Muscle of leg (tissue), 11 donors: ENCODE data around the gene INCA1. TPM values are rescaled to one million over a fixed set of nuclear protein-coding genes. Genes with fewer than 3 reads are reported as not detected.

Experiments used
- DNase-seq: peaks from one replicate; pipeline ENCODE4 v3.0.0; 2013
- H3K27ac ChIP-seq: one replicate; pipeline ENCODE4 v1.5.1; 2013; ENCODE audit warnings: mild to moderate bottlenecking, low read length, control low read depth
- H3K27me3 ChIP-seq: one replicate; pipeline ENCODE4 v1.6.1; 2013; ENCODE audit warnings: low read length; ENCODE audit not compliant: control insufficient read depth, insufficient read depth
- H3K36me3 ChIP-seq: one replicate; pipeline ENCODE4 v1.6.1; 2013; ENCODE audit warnings: low read length; ENCODE audit not compliant: control insufficient read depth, insufficient read depth
- H3K4me1 ChIP-seq: one replicate; pipeline ENCODE4 v1.6.1; 2013; ENCODE audit warnings: low read length; ENCODE audit not compliant: control insufficient read depth, insufficient read depth
- H3K4me3 ChIP-seq: one replicate; pipeline ENCODE4 v1.5.1; 2013; ENCODE audit warnings: low read length, control low read depth
- H3K9me3 ChIP-seq: replicated peaks from 2 replicates; pipeline ENCODE4 v1.6.1; 2013; ENCODE audit warnings: low read depth, low read length; ENCODE audit not compliant: control insufficient read depth
- WGBS: methylation state at CpG from one replicate; pipeline ENCODE4 v1.1.5; 2013; ENCODE audit warnings: missing lambda C conversion rate; ENCODE audit not compliant: insufficient coverage; 5-methylcytosine and 5-hydroxymethylcytosine counted together
- polyA plus RNA-seq, 8 donors: library from polyadenylated mRNA; unstranded; fragments of 120-200 nt; gene quantifications; one replicate each; pipeline versions ENCODE4 v1.2.1 to v1.2.3, GENCODE V29; 2013; ENCODE audit warnings: inconsistent platforms in 1 of 8, low replicate concordance in 1 of 8; ENCODE audit not compliant: insufficient read length in 8 of 8, insufficient read depth in 1 of 8
- total RNA-seq: library from RNA; stranded (reverse); fragments of 120-200 nt; gene quantifications from one replicate; pipeline ENCODE4 v1.2.4, GENCODE V29; 2013

Gene INCA1
- total and polyA plus RNA-seq, 9 donors, result 0.93 to 5.4 (median 4.0) TPM

DNA sequence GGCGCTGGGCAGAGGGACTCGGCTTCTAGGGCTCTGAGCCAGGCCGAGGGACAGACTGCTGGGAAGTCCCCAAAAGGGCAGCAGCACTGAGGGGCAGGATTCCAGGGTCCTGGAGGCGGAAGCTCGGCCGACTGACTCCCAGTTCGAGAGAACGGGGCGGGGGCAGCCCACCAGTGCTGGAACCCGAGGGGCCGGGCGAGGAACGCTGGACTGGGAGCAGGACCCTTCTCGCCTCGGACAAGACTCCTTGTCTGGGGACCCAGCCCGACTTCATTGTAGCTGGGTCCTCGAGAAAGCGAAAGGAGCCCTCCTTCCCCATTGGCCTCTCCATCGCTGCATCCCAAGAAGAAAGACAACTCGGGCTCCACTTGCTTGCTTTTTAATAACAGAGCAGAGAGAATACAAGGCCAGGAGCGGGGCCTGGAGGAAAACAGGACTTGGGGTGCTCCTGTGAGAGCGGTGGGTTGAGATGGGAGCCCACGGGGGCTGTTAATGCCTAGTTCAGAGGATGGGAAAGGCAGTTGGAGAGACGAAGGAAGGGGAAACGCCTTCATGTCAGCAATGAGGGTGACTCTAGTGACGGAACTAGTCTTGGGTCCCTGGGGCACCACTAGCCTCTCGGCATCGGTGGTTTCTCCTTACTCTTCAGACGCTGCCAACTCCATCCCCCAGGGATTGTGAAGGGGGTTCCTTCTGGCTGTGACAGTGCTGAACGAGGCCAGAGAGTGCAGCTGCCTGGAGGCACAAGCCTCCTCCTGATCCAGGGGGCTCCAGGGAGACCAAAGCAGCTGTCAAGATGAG, 9.4 kb downstream of the INCA1 start:
- no peaks in the 10 kb centered on the region for H3K27me3 ChIP-seq
- no peaks in the 10 kb centered on the region for H3K9me3 ChIP-seq
- peak overlapping the region; percentile 90 for H3K4me3 ChIP-seq
- peak overlapping the region; percentile 96 for H3K27ac ChIP-seq
- H3K4me1 ChIP-seq, result peaks cover 28% of the 10 kb centered on the region
- H3K36me3 ChIP-seq, result peaks cover under 1% of the 10 kb centered on the region
- peak; percentile 79 for DNase-seq
- WGBS, result 3% methylated on average over 20 of the region's 30 CpGs

DNA sequence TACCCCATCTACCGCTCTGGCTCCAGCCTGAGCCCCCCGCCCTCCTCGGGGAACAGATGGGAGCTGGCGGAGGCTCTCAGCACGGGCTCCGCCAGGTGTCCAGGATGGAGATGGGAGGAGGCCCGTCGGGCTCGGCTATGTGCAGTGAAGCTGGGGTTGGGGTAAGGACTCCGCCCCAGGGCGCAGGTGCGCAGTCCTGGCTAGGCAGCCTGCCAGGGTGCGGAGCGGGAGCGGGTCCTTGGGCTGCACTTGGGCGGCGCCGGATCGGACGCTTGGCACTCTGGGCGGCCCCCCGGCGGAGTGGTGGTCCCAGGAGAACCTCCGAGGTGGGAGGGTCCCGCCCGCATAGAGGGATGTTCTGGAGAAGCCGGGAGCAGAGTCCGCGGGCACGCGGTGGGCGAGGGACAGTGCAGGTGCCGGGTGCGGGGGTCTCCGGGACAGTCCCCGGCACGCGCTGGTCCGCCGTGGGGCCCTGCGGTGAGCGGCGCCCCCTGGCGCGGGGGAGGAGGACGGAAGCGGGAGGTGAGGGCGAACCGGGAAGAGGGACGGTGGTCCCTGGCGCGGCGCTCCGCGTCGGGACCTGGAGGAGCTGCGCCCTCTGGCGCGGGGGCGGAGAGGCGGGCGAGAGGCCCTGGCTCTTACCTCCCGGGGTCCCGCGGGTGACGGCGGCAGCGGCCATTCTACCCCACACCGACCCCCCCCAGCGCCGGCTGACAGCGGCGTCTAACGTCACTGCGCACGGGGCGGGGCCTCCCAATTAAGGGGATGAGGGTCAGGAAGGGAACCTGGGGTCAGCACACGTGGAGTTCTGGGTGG, 10.2 kb downstream of the INCA1 start, which contains the start of gene CAMTA2:
CAMTA2 (minus strand) TSS at position 725 of the 816 bp plus-strand sequence. CDS start 1,453 bp downstream, outside the sequence.
- peak within 1 kb of the TSS; percentile 90 for H3K4me3 ChIP-seq
- H3K9me3 ChIP-seq, result no peaks in the 10 kb centered on the region
- peaks cover 28% of the 10 kb centered on the region for H3K4me1 ChIP-seq
- H3K27me3 ChIP-seq, result no peaks in the 10 kb centered on the region
- WGBS, result 1% methylated on average over 58 of the region's 78 CpGs
- H3K27ac ChIP-seq, result peak within 1 kb of the TSS; percentile 96
- peaks cover 9% of the 10 kb centered on the region for H3K36me3 ChIP-seq
- peak; percentile 92 for DNase-seq

DNA sequence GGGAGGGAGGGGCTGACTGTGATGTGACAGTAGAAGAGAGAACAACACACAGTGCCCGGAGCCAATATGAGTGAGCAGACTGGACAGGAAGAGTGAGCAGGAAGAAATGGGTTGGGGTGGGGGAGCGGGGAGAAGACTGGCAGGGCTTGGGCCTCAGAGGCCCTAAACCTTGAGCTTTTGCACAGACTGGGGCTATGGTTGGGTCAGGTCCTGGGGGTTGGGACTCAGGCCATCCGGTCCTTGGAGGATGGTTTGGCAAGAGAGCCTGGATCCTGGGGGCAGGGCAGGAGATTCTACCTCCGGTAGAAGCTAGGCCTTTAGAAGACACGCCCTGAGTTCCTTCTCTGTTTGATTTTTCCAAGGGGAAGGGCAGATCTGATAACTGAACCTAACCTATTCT, 10.9 kb downstream of the INCA1 start:
- Histone ChIP-seq H3K4me1 (peaks cover 28% of the 10 kb centered on the region), H3K27me3 (no peaks in the 10 kb centered on the region), H3K9me3 (no peaks in the 10 kb centered on the region), H3K4me3 (peak overlapping the region; percentile 90), H3K36me3 (peaks cover 15% of the 10 kb centered on the region), H3K27ac (peak overlapping the region; percentile 96)
- DNase-seq, result no peak
- WGBS, result 39% methylated on average over 5 of the region's 5 CpGs

DNA sequence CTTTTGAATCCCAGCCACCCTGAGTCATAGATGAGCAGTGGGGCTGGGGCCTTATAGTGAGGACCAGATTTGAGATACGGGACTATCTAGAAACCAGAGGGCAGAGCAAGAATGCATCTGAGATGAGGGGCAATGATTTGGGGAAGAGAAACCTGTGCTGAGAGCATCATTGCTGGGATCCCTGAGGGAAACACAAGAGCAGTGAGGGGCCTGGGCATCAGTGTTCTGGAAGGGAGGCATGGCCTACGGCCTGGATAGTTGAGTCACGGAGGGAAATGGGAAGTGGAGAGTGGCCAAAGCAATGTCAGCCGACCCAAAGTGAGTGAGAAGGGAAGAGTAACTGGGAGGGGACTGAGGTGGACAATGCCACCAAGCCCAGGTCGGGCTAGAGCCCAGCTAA, 15.0 kb downstream of the INCA1 start:
- 70% methylated on average over 5 of the region's 5 CpGs for WGBS
- Histone ChIP-seq H3K36me3 (peaks cover 48% of the 10 kb centered on the region), H3K4me3 (no peak overlapping the region), H3K27ac (no peak overlapping the region), H3K4me1 (peaks cover 13% of the 10 kb centered on the region), H3K27me3 (no peaks in the 10 kb centered on the region), H3K9me3 (no peaks in the 10 kb centered on the region)
- no peak for DNase-seq

DNA sequence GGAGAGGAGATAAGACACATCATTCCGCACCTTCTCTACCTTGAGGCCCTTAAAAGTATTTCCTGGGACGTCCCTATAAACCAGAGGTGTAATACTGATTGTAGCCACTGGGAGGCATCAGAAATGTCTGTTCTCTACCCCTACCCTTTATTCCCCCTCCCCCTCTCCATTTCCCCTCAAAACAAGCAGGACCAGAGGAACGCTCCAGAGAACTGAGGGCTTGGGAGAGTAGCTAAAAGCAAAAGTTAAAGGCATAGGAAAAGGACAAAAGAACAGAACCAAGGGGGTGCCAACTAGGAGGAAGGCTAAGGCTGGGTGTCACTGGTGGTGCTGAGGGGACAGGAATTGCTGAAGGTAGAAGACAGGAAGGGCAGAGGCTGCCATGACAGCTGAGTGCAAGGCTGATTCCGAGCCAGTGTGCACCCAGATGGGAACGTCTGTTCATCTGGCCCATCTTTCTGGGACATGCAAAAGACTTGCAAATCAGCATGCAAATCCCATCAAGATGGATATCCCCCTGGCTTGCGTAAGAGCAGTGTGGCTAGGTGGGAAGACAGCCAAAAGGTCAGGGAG, 16.6 kb downstream of the INCA1 start:
- Histone ChIP-seq H3K9me3 (no peaks in the 10 kb centered on the region), H3K36me3 (peaks cover 60% of the 10 kb centered on the region), H3K27me3 (no peaks in the 10 kb centered on the region), H3K4me1 (peaks cover 3% of the 10 kb centered on the region), H3K27ac (no peak overlapping the region), H3K4me3 (no peak overlapping the region)
- DNase-seq, result peak; percentile 77
- WGBS, result 29% methylated on average over 2 of the region's 6 CpGs

DNA sequence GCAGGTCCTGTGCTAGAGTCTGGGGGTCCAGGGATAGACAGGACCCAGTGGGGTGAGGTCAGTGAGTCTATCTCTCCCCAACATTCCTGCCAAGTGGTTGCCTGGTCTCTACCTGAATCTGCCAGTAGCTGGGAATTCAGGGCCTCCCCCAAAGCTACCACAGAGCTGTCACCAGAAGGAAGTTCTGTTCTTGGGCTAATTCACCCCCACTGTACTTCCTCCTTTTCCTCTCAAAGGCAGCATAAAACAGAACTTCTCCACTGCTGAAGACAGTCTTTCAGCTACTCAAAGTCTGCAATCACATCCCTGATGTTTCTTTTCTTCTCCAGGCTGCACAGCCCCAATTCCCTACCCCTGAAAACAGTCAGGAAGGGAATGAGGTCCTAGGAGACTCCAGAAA, 18.6 kb downstream of the INCA1 start:
- Histone ChIP-seq H3K9me3 (no peaks in the 10 kb centered on the region), H3K27ac (no peak overlapping the region), H3K4me1 (peaks cover 12% of the 10 kb centered on the region), H3K27me3 (no peaks in the 10 kb centered on the region), H3K4me3 (no peak overlapping the region), H3K36me3 (peaks cover 75% of the 10 kb centered on the region)
- DNase-seq, result no peak

DNA sequence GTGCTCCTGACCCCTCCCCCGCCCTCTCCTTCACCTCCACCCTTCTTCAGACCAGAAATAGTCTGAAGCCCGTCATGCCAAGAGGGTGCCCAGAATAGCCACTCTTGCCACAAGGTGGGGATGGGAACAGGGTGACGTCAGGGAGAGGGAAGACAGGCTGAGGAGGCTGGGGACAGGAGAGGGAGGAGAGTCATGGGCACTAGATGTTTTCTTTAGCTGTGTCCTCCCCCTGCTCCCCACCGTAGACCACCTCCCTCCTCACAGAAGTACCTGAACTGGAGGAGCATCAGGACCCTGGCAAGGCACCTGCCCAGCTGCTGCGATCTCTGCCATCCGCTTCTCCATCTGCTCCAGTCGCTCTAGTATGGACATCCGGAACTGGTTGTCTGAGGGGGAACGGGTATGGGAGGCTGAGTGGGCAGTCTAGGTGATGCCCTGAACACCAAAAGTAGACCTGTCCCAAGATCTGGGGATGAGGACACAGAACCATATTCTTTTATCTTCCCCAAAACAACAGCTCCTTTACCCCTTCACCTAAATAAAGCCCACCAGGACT, 23.1 kb downstream of the INCA1 start:
- no peaks in the 10 kb centered on the region for H3K27me3 ChIP-seq
- no peaks in the 10 kb centered on the region for H3K9me3 ChIP-seq
- peaks cover 35% of the 10 kb centered on the region for H3K4me1 ChIP-seq
- H3K27ac ChIP-seq, result no peak overlapping the region
- DNase-seq, result no peak
- WGBS, result no CpG with 5 or more reads among the region's 9 CpGs
- peaks cover 87% of the 10 kb centered on the region for H3K36me3 ChIP-seq
- no peak overlapping the region for H3K4me3 ChIP-seq

DNA sequence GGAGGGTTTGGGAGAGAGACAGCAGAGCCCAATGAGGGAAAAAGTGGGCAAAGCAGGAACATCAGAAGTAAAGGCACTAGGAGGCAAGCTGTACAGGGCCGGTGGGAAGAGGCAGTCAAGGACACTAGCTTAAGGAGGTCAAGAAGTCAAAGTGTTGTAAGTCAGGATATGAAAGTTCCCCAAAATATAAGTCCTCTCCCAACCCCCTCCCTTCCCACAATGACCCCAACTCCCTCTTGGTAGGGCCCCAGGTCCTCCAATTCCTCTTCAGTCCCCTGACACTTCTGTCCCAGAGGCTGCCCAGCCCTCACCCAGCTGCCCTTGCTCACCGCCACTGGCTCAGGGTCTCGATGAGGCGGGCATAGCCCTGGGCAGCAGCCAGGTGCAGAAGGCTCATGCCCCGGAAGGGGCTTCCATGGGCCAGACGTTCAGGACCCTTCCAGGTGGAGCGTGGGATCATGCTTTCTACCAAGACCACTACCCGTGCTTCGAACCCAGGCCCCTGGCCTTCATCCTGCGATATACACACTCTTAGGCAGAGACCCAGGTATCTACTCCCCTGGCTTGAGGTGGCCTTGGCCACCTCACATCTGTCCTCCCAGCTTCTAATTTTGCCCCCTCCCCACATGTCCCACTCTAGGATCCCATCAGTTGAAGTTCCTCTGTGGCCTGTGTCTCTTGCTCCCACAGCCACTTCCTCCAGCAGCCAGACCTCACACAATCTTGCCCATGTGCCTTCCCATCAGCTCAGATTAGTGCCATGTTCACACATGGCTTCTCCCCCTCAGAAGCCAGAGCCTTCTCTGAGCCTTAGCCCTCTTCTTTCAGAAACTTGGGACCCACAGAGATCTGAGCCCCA, 23.8 kb downstream of the INCA1 start:
- peaks cover 42% of the 10 kb centered on the region for H3K4me1 ChIP-seq
- H3K9me3 ChIP-seq, result no peaks in the 10 kb centered on the region
- 89% methylated on average over 7 of the region's 10 CpGs for WGBS
- H3K36me3 ChIP-seq, result peaks cover 86% of the 10 kb centered on the region
- no peaks in the 10 kb centered on the region for H3K27me3 ChIP-seq
- no peak overlapping the region for H3K27ac ChIP-seq
- DNase-seq, result no peak
- no peak overlapping the region for H3K4me3 ChIP-seq

DNA sequence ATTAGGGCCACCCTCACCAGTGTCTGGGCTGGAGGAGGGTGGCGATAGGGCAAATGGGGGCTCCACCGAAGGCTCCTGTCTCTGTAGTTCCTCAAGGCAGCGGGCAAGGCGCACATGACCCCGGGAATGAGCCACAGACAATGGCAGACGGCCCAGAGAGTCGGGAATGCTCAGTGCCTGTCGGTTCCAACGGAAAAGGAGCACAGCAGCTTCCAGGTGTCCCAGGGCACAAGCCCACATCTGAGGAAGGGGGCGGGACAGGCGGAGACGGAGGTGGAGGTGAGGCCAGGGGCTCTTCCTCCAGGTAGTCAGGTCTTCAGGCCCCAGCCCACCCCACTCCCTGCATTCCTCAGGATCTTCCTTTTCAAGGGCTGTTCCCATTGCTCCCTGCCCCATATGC, 24.6 kb downstream of the INCA1 start:
- H3K36me3 ChIP-seq, result peaks cover 79% of the 10 kb centered on the region
- DNase-seq, result no peak
- H3K27ac ChIP-seq, result no peak overlapping the region
- H3K9me3 ChIP-seq, result no peaks in the 10 kb centered on the region
- H3K4me3 ChIP-seq, result no peak overlapping the region
- WGBS, result 72% methylated on average over 12 of the region's 12 CpGs
- peaks cover 48% of the 10 kb centered on the region for H3K4me1 ChIP-seq
- H3K27me3 ChIP-seq, result no peaks in the 10 kb centered on the region
